GM19468 (cell line): ENCODE results near the gene AQP1.

Source experiments
- ATAC-seq: cut with Tn5 transposase; IDR thresholded peaks from one replicate; pipeline ENCODE4 v1.9.1; 2021; ENCODE audit warnings: mild to moderate bottlenecking, moderate library complexity, moderate number of reproducible peaks; ENCODE audit not compliant: unreplicated experiment; ENCODE audit errors: extremely low read depth

The AQP1 gene

DNA sequence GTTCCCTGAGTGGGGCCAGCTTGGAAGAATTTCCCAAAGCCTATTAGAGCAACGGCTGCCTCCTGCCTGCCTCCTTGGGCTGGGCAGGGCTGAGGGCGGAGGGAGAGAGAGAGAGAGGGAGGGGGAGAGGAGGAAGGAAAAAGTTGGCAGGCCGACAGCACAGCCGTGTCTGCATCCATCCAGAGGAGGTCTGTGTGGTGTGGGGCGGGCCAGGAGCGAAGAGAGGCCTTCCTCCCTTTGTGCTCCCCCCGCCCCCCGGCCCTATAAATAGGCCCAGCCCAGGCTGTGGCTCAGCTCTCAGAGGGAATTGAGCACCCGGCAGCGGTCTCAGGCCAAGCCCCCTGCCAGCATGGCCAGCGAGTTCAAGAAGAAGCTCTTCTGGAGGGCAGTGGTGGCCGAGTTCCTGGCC lies at the start of gene AQP1:
AQP1 (plus strand) TSS at position 293 of the 409 bp plus-strand sequence; CDS start at position 350, 57 bp downstream.
- ATAC-seq = no peak

DNA sequence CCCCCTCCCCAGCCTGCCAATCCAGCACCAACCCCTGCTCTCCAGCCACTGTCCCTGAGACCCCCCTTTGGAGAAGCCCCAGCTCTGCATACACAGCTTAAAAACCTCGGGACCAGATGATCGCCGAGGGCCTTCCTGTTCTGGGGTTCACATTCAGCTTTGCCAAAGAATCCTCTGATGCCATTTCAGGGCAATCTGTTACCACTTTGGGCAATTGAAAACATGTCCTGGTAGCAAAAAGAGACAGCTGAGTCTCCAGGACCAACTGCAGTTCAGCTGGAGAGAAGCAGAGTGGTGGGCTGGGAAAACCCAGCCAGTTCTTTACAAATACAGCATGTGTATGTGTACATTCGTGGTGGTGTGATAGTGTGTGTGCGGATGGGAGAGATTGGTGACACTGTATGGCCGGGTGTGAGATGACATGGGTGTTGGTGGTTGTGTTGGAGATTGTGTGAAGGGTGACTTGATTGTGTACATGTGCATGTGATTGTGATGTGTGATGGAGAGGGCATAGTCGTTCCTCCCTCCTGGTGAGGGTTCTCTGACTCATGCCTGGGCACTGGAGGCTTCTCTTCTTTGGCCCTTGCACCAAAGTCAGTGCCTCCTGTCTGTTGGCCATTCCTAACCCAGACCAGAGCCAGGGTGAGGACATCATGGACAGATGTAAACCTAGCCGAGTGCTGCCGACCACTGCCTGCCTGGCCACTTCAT lies 48.5 kb upstream of the AQP1 start:
- no peak for ATAC-seq

DNA sequence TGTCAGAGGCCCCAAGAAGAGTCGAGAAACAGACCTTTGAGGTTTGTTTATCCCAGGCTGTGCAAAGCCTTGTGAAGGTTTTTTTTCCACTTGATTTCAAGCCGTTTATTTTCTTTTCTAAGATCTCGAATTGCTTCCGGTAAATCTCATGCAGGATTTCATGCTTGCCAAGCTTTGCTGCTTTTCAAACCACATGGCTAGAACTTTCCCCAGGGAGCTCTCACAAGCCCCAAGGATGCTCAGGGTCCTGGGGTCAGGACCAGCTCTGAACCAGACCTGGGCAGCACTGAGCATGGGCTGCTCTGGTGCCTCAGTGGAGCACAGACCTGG lies 48.0 kb upstream of the AQP1 start:
- no peak for ATAC-seq

DNA sequence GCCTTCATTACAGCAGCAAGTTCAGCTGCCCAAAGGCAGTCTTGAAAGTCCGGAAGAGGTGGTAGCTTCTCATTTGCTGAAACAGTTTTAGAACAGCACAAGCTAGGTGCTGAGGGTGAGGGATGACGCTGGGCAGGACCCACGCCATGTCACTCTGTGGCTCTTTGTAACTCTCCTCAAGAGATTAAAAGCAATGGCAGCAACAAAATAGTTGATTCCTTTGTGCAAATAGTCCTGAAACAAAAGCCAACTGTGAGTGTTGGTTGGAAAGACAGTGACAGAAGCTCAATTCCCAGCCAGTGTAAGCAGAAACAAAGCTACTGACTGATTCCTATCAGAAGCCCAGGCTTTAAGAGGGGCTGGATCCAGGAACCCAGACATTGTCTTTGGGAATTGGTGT lies 47.6 kb upstream of the AQP1 start:
- ATAC-seq = no peak

DNA sequence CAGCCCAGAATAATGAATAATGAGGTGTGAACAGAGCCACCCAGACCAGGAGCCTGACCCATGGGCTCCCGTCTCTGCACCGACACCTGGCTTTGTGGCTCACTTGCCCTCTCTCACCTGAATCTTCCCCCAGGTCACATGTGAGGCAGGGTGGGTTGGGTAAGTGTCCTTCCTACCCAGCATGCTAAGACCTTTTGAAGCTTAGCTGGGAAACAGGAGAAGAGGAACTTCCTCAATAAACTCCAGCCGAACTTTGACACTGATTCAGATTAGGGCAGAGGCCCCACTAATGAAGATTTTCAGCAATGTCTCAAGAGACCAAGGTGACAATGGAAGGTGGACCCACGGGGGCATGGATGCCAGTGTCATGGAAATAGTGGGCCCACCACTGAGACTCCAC lies 46.6 kb upstream of the AQP1 start:
- ATAC-seq = no peak

DNA sequence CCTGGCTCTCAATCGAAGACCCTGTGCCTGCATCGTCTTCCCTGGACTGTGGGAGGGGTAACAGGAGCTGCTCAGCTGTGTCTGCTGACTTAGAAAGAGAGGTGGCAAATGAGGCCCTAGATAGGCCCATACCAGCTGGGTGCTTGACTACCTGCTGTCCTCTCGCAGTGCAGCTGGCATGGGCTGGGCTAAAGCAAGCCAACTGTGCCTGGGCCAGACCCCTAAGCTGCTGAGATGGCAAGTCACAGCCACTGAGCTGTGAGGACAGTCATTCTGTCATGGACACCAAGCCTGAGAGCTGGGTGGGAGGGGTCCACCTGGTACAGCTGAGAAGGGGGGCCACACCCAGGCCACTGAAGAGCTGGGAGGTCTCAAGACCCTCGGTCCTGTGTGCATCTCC lies 45.8 kb upstream of the AQP1 start:
- ATAC-seq = no peak

DNA sequence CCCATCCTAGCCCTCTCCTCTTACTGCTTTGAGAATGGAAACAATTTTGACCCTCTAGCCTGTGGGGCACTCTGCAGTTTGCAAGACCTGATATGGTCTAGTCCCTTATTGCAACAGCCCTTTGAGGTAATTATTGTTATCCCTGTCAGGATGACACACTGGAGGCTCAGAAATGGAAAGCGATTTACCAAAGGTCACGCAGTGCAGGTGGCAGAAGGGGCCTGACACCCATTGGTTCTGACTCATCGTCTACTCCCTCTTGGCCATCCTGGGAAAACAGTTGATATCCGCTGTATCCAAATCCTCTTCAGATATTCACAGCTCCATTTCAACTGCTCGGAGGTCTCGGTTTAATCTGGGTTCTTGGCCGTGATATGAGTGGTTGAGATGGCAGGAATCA lies 44.7 kb upstream of the AQP1 start:
- no peak for ATAC-seq

DNA sequence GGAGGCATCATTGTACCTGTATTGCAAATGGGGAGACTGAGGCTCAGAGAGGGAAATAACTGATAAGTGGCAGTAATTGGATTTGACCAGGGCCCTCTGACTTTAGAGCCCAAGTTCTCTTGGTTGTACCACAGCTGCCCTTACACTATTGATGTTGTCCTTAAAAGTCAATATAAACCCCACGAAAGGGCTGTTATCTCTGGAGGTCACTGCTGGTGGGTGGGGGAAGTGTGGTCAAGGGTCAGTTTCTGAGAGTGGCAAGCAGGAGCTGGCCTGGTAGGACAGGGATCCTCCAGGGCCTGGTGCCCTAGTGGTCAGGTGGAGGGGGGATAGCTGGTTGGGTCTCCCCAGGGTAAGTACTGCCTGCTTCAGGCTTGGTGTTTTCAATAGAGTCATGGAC lies 44.2 kb upstream of the AQP1 start:
- no peak for ATAC-seq

DNA sequence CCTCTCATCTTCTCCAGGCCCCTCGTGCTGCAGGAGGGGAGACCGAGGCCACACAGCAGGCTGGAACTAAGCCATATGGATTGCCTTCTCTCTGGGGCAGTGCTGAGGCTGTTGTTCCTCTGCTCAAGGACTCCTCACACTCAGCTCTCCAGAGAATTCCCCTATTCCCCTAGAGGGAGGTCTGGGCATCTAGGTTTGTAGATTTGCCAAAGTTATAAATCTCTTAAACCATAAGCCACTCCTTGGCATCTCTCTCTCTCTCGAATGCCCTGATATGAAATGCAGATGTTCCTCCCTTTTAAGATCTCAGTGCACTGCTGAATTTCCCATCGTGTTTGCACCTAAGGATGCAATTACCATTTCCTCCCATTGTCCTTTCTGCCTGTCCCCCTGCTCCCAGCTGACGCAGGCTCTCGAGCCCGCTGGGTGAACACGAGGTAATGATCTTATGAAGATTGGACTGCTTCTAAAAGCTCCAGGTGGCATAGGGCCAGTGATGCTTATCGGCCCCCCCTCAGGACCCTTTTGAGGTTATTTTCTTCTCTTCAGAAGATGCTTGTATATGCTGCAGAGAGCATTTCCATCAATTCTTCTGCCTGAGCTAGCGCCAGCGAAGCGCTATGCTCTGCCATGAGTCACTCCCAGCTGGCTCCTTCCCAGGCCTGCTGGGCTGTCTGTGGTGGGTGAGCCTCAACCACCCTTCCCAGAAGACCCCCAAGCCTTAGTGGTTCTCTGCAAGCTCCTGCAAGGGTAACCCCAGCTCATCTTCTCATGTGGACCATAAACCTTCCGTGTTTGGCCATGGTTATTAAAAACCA lies 41.6 kb upstream of the AQP1 start:
- no peak for ATAC-seq

DNA sequence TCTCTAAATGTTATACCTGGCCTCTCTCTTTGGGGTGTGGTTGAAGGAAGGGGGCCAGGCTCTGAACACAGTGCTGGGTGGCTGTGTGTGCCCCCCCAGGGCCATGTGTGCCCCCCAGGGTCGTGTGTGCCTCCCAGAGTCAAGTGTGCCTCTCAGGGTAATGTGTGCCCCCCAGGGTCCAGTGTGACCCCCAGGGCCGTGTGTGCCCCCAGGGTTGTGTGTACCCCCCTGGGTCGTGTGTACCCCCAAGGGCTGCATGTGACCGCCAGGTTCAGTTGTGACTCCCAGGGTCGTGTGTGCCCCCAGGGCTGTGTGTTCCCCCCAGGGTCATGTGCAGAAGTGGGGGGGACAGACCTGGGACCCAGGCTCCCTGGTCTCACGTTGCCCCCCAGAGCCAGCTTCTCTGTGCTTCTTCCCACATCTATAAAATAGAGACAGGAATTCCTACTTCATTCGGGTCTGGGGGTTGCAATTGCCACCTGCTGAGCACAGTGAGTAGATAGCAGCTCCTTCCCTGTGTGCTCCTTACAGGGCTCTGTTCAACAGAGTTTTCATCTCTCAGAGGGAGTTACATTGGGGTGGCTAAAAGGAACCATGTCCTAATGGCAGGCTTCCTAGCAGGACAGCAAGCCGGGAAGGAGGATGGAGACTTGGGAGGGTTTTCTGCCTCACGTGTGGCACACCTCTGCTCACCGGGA lies 40.7 kb upstream of the AQP1 start:
- ATAC-seq = no peak

DNA sequence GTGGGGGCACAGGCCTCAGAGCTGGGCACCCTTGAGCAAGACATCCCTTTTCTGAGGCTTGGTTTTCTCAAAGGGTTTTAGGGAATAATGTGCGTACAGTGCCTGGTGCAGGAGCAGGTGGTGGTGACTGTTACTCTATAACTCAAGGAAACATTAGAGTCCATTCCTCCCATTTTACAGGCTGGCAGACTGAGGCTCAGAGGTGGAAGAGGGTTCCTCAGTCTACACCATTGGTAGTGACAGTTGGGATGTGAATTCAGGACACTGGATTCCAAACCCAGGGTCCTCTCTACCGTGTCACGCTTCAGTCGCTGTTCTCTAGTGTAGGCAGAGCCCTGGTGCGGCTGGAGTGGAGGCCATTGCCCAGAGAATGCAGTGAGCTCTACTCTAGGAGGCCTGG lies 40.0 kb upstream of the AQP1 start:
- no peak for ATAC-seq

DNA sequence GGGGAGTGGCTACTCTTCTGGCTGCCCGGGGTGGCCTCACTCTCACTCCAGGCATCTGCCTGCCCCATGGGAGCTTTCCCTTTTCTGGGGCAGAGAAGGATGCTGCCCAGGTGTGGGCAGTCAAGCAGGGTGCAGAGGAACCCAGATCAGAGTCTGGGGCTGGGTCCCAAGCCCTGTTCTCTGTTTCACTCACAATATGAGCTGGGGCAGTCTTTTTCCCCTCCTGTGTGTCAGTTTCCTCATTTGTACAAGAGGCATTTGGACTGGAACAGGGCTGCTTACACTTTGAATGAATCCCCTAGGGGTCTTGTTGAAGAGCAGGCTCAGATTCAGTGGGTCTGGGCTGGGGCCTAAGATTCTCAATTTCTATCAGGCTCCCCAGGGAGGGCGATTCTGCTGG lies 38.4 kb upstream of the AQP1 start:
- ATAC-seq = no peak

DNA sequence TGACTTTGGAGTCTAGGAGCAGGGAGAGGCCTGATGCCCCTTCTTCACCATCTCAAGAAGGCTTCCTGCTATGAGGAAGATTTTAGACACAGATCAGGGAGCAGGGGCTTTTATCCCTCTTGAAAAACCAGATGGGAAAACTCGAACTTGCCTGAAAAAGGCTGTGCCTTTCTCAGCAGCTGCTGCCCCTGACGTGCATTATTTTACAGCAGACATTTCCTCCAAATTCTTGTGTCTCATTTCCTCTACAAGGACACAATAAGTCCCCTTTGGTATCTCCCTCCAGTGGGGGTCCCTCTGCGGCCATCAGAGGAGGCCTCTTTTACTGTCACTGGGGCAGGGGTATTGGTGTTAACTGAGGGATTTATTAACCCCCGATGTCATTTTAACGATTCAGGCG lies 38.0 kb upstream of the AQP1 start:
- no peak for ATAC-seq

DNA sequence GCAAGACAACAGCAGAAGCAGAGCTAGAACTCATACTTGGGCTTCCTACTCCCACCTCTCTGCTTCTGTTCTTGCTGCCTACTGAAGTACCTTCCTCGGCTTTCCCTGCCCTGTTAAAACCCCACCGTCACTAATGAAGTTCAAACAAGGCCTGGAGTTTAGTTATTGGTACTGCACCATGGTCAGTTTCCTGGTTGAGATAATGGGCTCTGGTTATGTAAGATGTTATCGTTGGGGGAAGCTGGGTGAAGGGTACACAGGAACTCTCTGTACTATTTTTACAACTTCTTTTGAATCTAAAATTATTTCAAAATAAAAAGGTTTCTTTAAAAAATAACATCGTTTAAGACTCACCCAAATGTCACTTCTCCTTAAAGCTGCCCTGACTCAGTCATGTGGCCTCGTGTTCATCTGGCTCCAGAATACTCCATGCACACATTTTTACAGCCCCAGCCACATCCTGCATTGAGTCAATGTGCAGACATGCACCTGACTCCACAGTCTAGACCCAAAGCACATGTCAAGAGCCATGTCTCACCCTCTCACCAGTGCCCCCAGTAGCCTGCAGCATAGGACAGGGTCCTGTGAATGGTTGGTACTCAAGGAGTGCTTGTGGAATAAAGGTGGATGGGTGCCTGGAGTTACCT lies 36.9 kb upstream of the AQP1 start:
- ATAC-seq = no peak

DNA sequence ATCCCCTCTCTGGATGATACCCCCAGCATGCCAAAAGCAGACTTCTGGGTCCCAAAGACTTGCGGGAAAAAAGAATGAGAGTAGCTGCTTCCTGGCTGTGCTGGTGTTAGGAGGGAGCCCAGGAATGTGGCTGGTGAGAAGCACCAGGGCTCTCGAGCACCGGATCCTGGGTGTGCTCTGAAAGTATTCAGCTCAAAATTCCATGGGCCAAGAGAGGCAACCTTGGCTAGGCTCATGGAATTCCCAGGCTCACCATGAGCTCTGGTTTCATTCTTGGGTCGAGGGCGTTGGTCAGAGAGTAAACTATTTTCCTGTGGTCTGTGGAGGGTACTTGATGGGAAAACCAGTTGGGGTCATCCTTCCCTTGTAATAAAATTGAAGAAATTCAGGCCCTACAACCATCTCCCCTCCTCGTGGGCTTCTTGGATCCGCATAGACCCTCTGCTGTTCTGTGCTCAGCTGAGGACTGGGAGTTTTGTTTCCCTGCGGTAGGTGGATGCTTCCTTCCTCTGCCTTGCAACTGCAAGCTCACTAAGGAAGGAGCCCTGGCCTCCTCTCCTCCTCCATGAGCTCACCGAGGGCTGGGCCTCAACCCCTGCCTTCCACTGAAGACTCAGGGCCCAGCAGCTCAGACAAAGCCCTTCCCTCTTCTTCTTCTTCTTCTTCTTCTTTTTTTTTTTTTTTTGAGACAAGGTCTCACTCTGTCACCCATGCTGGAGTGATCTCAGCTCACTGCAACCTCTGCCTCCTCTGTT lies 34.5 kb upstream of the AQP1 start:
- ATAC-seq = no peak

DNA sequence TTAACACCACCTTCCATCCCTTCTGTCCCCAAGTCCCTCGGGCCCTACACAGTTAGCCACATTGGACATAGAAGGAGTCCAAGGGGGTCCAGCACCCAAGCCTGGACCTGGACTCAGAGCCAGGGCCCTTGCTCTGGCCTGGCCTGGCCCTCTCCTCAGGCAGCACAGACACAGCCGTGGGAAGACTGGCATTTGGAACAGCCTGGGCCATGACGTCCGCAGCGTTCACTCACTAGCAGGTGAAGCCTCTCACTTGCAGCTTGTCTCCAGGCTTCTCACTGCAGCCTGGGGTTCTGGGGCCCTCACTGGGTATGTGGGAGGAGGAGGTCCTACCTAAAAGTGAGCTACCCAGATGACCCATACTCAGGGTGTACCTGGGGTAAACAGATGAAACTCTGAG lies 33.7 kb upstream of the AQP1 start:
- no peak for ATAC-seq

DNA sequence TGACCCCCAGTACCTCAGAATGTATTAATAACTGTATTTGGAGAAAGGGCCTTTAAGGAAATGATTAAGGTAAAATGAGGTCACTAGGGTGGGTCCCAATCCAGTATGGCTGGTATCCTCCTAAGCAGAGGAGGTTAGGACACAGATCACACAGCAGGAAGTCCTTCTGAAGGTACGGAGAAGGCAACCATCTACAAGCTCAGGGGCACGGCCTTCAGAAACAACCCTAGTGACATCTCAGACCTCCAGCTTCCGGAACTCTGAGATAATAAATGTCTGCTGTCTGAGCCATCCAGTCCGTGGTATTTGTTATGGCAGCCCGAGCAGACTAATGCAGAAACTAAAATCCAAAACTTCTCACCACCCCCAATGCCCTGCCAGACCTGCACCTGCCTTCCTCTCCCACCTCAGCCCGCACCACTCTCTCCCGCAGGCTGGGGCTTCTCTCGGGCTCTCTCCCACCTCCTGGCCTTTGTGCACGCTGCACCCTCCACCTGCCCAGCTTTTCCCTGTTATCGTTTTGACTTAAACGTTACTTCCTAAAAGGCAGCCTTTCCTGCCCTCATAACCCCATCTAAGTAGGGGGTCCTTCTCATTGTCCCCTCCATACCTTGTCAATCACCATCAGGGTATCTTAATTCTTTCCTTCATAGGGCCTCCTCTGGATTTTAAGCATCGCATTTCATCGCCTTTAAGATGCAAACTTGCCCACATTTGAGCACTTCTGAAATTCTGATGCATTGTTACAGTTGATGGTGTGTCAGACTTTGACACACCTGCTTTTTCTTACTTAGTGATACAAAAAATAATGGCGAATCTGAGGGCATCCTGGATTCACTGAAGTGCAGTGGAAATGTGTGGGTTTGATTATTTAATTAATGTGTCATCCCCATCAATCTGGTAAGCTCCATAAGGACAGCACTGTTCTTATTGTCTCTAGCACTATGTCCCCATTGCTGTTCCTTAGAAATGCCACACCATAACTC lies 32.2 kb upstream of the AQP1 start:
- no peak for ATAC-seq

DNA sequence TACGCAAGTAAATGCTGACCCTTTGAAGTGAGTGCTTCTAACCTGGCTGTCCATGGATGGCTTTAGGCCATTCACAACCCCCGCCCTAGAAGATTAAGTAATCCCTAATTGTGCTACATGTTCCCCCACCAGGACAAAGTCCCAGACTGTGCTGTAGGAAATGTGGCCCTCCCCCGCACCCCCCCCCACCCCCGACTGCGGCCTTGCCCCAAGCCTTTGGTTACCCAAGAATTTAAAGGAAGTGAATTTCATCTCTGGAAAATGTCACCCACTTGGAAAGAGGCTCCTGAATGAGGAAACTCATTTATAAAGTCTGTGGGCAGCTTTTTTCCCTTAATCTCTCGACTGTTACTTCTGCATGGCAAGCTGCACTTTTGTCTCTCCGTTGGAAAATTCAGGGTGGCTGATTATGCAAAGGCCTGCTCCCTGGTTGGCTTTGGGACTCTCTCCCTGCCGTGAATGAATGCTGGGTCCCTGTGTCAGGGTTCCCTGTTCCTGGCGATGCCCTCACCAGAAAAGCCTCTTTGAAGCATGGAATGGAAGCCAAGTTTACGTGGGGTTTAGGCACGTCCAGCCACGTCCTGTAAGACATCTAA lies 31.4 kb upstream of the AQP1 start:
- ATAC-seq = no peak

DNA sequence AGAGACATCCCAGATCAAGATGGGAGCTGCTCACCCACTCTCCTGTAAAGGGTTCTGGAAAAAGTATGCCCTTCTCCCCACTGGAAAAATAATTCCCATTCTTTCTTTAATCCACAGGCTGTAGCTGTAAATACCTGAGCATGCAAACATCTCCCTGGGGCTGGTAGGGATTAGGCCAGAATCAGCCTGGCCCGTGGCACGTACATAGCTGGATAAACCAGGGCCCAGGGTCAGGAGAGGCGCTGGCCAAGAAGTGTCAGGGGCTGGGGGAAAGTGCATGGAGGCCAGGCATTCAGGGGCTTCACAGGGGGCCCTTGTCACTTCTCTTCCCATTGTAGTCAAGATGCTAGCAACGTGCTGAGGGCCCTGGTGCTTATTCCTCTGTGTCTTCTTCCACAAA lies 30.7 kb upstream of the AQP1 start:
- ATAC-seq = no peak
